ENCODE data around the gene HS3ST6.

The HS3ST6 gene

GRCh38 chr16:1909561-1910231, 8.5 kb downstream of the HS3ST6 start:
- TF ChIP-seq CTCF (IDR thresholded peaks at IDR 0.05; ENCODE audit: low read depth, low read length), result 0 out of 2 replicates have a peak, but pooled peaks have one; percentile 20
- DNase-seq, result peak; percentile 97
- Histone ChIP-seq H3K9me3 (ENCODE audit: severe bottlenecking) (no peaks in the 10 kb centered on the region), H3K4me3 (ENCODE audit: low read depth, low read length) (no peak overlapping the region), H3K27me3 (ENCODE audit: insufficient read depth, low read depth, severe bottlenecking) (no peaks in the 10 kb centered on the region), H3K27ac (peak overlapping the region; percentile 61), H3K36me3 (no peaks in the 10 kb centered on the region)

GRCh38 chr16:1908983-1909382, 9.2 kb downstream of the HS3ST6 start:
- Histone ChIP-seq H3K9me3 (ENCODE audit: severe bottlenecking) (no peaks in the 10 kb centered on the region), H3K36me3 (no peaks in the 10 kb centered on the region), H3K4me3 (ENCODE audit: low read depth, low read length) (no peak overlapping the region), H3K27ac (peak overlapping the region; percentile 51), H3K27me3 (ENCODE audit: insufficient read depth, low read depth, severe bottlenecking) (no peaks in the 10 kb centered on the region)
- TF ChIP-seq CTCF (IDR thresholded peaks at IDR 0.05; ENCODE audit: low read depth, low read length), result no peak
- no peak for DNase-seq

GRCh38 chr16:1908184-1908583, 10.0 kb downstream of the HS3ST6 start:
- H3K27me3 ChIP-seq (ENCODE audit: insufficient read depth, low read depth, severe bottlenecking), result no peaks in the 10 kb centered on the region
- no peaks in the 10 kb centered on the region for H3K36me3 ChIP-seq
- no peaks in the 10 kb centered on the region for H3K9me3 ChIP-seq (ENCODE audit: severe bottlenecking)
- TF ChIP-seq CTCF (IDR thresholded peaks at IDR 0.05; ENCODE audit: low read depth, low read length), result no peak
- DNase-seq, result no peak
- no peak overlapping the region for H3K4me3 ChIP-seq (ENCODE audit: low read depth, low read length)
- no peak overlapping the region for H3K27ac ChIP-seq

- H3K9me3 ChIP-seq (ENCODE audit: severe bottlenecking), result no peaks in the 10 kb centered on the region
- no peaks in the 10 kb centered on the region for H3K27me3 ChIP-seq (ENCODE audit: insufficient read depth, low read depth, severe bottlenecking)
- no peak for TF ChIP-seq CTCF (IDR thresholded peaks at IDR 0.05; ENCODE audit: low read depth, low read length)
- DNase-seq, result no peak
- no peak overlapping the region for H3K27ac ChIP-seq
- H3K4me3 ChIP-seq (ENCODE audit: low read depth, low read length), result no peak overlapping the region
- no peaks in the 10 kb centered on the region for H3K36me3 ChIP-seq
Observed at GRCh38 chr16:1907226-1907860, 10.9 kb downstream of the HS3ST6 start.

- no peaks in the 10 kb centered on the region for H3K27me3 ChIP-seq (ENCODE audit: insufficient read depth, low read depth, severe bottlenecking)
- no peak for TF ChIP-seq CTCF (IDR thresholded peaks at IDR 0.05; ENCODE audit: low read depth, low read length)
- H3K4me3 ChIP-seq (ENCODE audit: low read depth, low read length), result no peak overlapping the region
- H3K36me3 ChIP-seq, result no peaks in the 10 kb centered on the region
- H3K27ac ChIP-seq, result no peak overlapping the region
- no peak for DNase-seq
- H3K9me3 ChIP-seq (ENCODE audit: severe bottlenecking), result no peaks in the 10 kb centered on the region
Observed at GRCh38 chr16:1906846-1907165, 11.4 kb downstream of the HS3ST6 start.
